Small intestine (tissue), 7 donors: Measurements from ENCODE around the gene PDZD8. TPM values are rescaled to one million over a fixed set of nuclear protein-coding genes. Genes with fewer than 3 reads are reported as not detected.

ENCODE experiments used
- DNase-seq, 2 donors: peaks; one replicate each; pipeline versions ENCODE4 v3.0.0 to v3.0.0-alpha.2; 2013
- FAIRE-seq: peaks from 2 replicates; lab custom pipeline; 2012; peaks lifted over from hg19 to GRCh38; lab: Jason Lieb, UNC
- H3K27ac ChIP-seq, 3 donors: one replicate each; pipeline ENCODE4 v1.5.1; 2013; ENCODE audit warnings: low read length in 2 of 3, mild to moderate bottlenecking in 2 of 3, control low read depth in 1 of 3, inconsistent platforms in 1 of 3, low read depth in 1 of 3, moderate library complexity in 1 of 3
- H3K27me3 ChIP-seq, 3 donors: one replicate each; pipeline ENCODE4 v1.6.1; 2013; ENCODE audit warnings: low read length in 3 of 3, inconsistent platforms in 1 of 3; ENCODE audit not compliant: control insufficient read depth in 3 of 3, insufficient read depth in 3 of 3
- H3K36me3 ChIP-seq, 3 donors: one replicate each; pipeline ENCODE4 v1.6.1; 2013; ENCODE audit warnings: low read length in 3 of 3, inconsistent platforms in 1 of 3, low read depth in 1 of 3, mild to moderate bottlenecking in 1 of 3, moderate library complexity in 1 of 3; ENCODE audit not compliant: control insufficient read depth in 3 of 3, insufficient read depth in 2 of 3
- H3K4me1 ChIP-seq, 3 donors: one replicate each; pipeline ENCODE4 v1.6.1; 2013; ENCODE audit warnings: low read length in 2 of 3, inconsistent platforms in 1 of 3, low read depth in 1 of 3, mild to moderate bottlenecking in 1 of 3, moderate library complexity in 1 of 3; ENCODE audit not compliant: control insufficient read depth in 3 of 3, insufficient read depth in 2 of 3
- H3K4me3 ChIP-seq, 3 donors: one replicate each; pipeline ENCODE4 v1.5.1; 2013; ENCODE audit warnings: low read length in 3 of 3, control low read depth in 1 of 3, inconsistent platforms in 1 of 3, low read depth in 1 of 3, mild to moderate bottlenecking in 1 of 3, moderate library complexity in 1 of 3
- H3K9me3 ChIP-seq, 2 donors: one replicate each; pipeline ENCODE4 v1.6.1; 2013; ENCODE audit warnings: low read depth in 1 of 2, low read length in 1 of 2; ENCODE audit not compliant: control insufficient read depth in 2 of 2, insufficient read depth in 1 of 2
- WGBS, 3 donors: extraction: QIAGEN DNeasy Blood & Tissue Kit; methylation state at CpG; one replicate each; pipeline ENCODE4 v1.1.7; 2013; 5-methylcytosine and 5-hydroxymethylcytosine counted together
- polyA plus RNA-seq, 4 donors: library from polyadenylated mRNA; stranded (reverse) in 3 of 4; unstranded in 1 of 4; fragments of 200-250 nt in 3 of 4; fragments of 120-200 nt in 1 of 4; gene quantifications; one replicate each; pipeline versions ENCODE4 v1.2.1 to v1.2.3, GENCODE V29; 2013
- donor health status: healthy with polysubstance abuse.
- donor health status: control.
- donor health status: control.
- donor health status: Bipolar disorder and iron deficiency.
- donor health status: healthy.

The PDZD8 gene
- polyA plus RNA-seq, 4 donors: 5.8 to 37.8 (median 12.9) TPM

- FAIRE-seq: no peak
- Histone ChIP-seq H3K36me3 (peaks cover 0 to 2% (median 0%) of the 10 kb centered on the region in 3 donors), H3K27me3 (no peaks in the 10 kb centered on the region), H3K9me3 (no peaks in the 10 kb centered on the region), H3K4me3 (no peak overlapping the region), H3K4me1 (peaks cover 7 to 54% (median 7%) of the 10 kb centered on the region in 3 donors), H3K27ac (peak overlapping the region in 1 of 3 donors; percentile 79)
- 14 to 45% (median 17%) methylated on average over 2 of the region's 2 CpGs for WGBS, 3 donors
- DNase-seq: no peak
These were observed 12.2 kb downstream of the PDZD8 start for GRCh38 chr10:117363028-117363427.

- DNase-seq: no peak
- Histone ChIP-seq H3K27me3 (no peaks in the 10 kb centered on the region), H3K4me3 (no peak overlapping the region), H3K9me3 (no peaks in the 10 kb centered on the region), H3K27ac (peak overlapping the region in 1 of 3 donors; percentile 79), H3K4me1 (peaks cover 7 to 48% (median 7%) of the 10 kb centered on the region in 3 donors), H3K36me3 (peaks cover 0 to 2% (median 0%) of the 10 kb centered on the region in 3 donors)
- peak; percentile 77 for FAIRE-seq
These were observed 12.9 kb downstream of the PDZD8 start for GRCh38 chr10:117362313-117362712.

GRCh38 chr10:117360994-117361667 is 14.1 kb downstream of the PDZD8 start:
- Histone ChIP-seq H3K4me1 (peaks cover 7 to 40% (median 7%) of the 10 kb centered on the region in 3 donors), H3K27ac (peak overlapping the region in 1 of 3 donors; percentile 79), H3K27me3 (no peaks in the 10 kb centered on the region), H3K9me3 (no peaks in the 10 kb centered on the region), H3K4me3 (peak overlapping the region in 1 of 3 donors; percentile 8), H3K36me3 (peaks cover 0 to 2% (median 0%) of the 10 kb centered on the region in 3 donors)
- FAIRE-seq (peak; percentile 26), DNase-seq (peak; percentile 63 to 76)
- WGBS, 3 donors: 10 to 32% (median 11%) methylated on average over 3 of the region's 3 CpGs

GRCh38 chr10:117360016-117360415 is 15.2 kb downstream of the PDZD8 start:
- DNase-seq (no peak), FAIRE-seq (no peak)
- Histone ChIP-seq H3K4me3 (no peak overlapping the region), H3K27me3 (no peaks in the 10 kb centered on the region), H3K36me3 (peaks cover 0 to 2% (median 0%) of the 10 kb centered on the region in 3 donors), H3K9me3 (no peaks in the 10 kb centered on the region), H3K4me1 (peaks cover 7 to 39% (median 11%) of the 10 kb centered on the region in 3 donors), H3K27ac (peak overlapping the region in 1 of 3 donors; percentile 79)
- WGBS, 3 donors: 24 to 58% (median 30%) methylated on average over 1 of the region's 1 CpG

- FAIRE-seq: no peak
- Histone ChIP-seq H3K4me3 (no peak overlapping the region), H3K36me3 (peaks cover 0 to 5% (median 0%) of the 10 kb centered on the region in 3 donors), H3K9me3 (no peaks in the 10 kb centered on the region), H3K27ac (no peak overlapping the region), H3K4me1 (peaks cover 3 to 12% (median 10%) of the 10 kb centered on the region in 3 donors), H3K27me3 (no peaks in the 10 kb centered on the region)
- 38 to 63% (median 57%) methylated on average over 3 of the region's 3 CpGs for WGBS, 3 donors
- no peak for DNase-seq
These were observed 20.2 kb downstream of the PDZD8 start for GRCh38 chr10:117355072-117355471.

GRCh38 chr10:117353684-117354083 is 21.6 kb downstream of the PDZD8 start:
- Histone ChIP-seq H3K36me3 (peaks cover 0 to 2% (median 0%) of the 10 kb centered on the region in 3 donors), H3K27me3 (no peaks in the 10 kb centered on the region), H3K4me1 (peaks cover 0 to 14% (median 5%) of the 10 kb centered on the region in 3 donors), H3K27ac (no peak overlapping the region), H3K9me3 (no peaks in the 10 kb centered on the region), H3K4me3 (no peak overlapping the region)
- no peak for DNase-seq
- 78 to 84% (median 83%) methylated on average over 2 of the region's 2 CpGs for WGBS, 3 donors
- FAIRE-seq: no peak

- FAIRE-seq (no peak), DNase-seq (no peak)
- 77 to 87% (median 81%) methylated on average over 2 of the region's 2 CpGs for WGBS, 3 donors
- Histone ChIP-seq H3K27me3 (no peaks in the 10 kb centered on the region), H3K4me3 (no peak overlapping the region), H3K4me1 (peaks cover 0 to 18% (median 5%) of the 10 kb centered on the region in 3 donors), H3K9me3 (no peaks in the 10 kb centered on the region), H3K36me3 (peaks cover 0 to 2% (median 0%) of the 10 kb centered on the region in 3 donors), H3K27ac (no peak overlapping the region)
These were observed 22.5 kb downstream of the PDZD8 start for GRCh38 chr10:117352724-117353123.

- Histone ChIP-seq H3K4me1 (peaks cover 0 to 18% (median 9%) of the 10 kb centered on the region in 3 donors), H3K27me3 (no peaks in the 10 kb centered on the region), H3K27ac (no peak overlapping the region), H3K9me3 (no peaks in the 10 kb centered on the region), H3K4me3 (no peak overlapping the region), H3K36me3 (peaks cover 0 to 2% (median 0%) of the 10 kb centered on the region in 3 donors)
- no peak for FAIRE-seq
- no peak for DNase-seq
- WGBS, 3 donors: 62 to 73% (median 64%) methylated on average over 2 of the region's 2 CpGs
These were observed 23.2 kb downstream of the PDZD8 start for GRCh38 chr10:117351996-117352395.
